Thyroid gland (tissue), 4 donors: ENCODE measurements around the gene KLRB1.
"Not testable (repeated sequence)": the region's sequence is repeated elsewhere in the genome, so short reads cannot be mapped to it uniquely, and the experiment has no call there.

ENCODE experiments used
- CTCF ChIP-seq, 6 experiments: fragments of 200-600 bp in 3 of 6; fragments of 450-650 bp in 3 of 6; sonication (generic) in 3 of 6; IDR thresholded peaks; one replicate each; pipeline ENCODE4 v1.5.1; 2016 to 2019; ENCODE audit warnings: antibody characterized with exemption in 6 of 6, mild to moderate bottlenecking in 2 of 6, inconsistent platforms in 1 of 6, moderate library complexity in 1 of 6
- POLR2A ChIP-seq, 2 donors: fragments of 450-650 bp; IDR thresholded peaks; one replicate each; pipeline ENCODE4 v1.6.1; 2017; ENCODE audit warnings: antibody characterized with exemption in 2 of 2, mild to moderate bottlenecking in 2 of 2, moderate library complexity in 1 of 2

- not testable (repeated sequence) for TF ChIP-seq POLR2A, CTCF (IDR thresholded peaks at IDR 0.05)
These were observed 11.2 kb upstream of the KLRB1 start for GRCh38 chr12:9618906-9619305.
